ENCODE measurements around the gene KCNQ1. TPM values are rescaled to one million over a fixed set of nuclear protein-coding genes. Genes with fewer than 3 reads are reported as not detected.

KCNQ1 gene
- total and polyA plus RNA-seq, 9 of the 15 experiments (the other 6 are each of a cell fraction or from before 2014, with no cell fraction given), result 0.44 TPM; not detected in 8

DNA sequence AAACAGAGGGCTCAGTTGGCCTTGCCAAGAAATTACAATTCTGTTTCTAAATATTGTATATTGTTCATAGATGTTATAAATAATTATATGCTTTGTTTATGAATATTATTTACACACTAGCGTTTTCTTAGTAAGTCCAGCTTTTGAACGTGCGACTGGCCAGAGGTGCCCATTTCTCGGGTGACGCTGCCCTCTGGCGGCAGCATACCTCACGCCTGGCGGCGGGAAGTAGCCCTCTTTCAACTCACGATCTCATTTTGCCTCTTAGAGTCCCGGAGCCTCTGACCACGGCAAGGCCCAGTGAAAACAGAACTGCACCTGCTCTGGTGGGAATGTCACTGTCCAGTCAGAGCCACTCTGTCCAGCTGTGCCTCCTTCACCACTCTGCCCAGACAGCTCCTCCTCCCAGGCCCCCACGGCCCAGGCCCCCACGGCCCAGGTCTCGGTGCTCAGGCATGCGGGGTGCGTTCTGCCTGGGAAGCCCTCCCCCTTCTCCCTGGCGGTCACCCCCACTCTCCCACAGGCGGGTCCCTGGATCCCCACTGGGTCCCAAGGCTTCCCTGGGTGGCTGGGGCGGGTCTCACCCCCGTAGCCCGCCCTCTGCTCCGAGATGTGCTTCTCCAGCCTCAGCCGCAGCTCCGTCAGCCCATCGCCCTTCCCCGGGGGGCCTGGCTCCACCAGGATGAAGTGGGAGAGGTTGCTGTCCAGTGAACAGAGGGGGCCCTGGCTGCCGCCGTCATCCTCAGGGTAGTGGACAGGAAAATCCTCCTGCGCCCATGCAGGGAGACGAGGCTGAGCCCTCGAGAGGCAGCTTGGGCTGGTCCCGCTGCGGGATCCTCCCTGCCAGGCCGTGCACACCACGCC lies 24.9 kb upstream of the KCNQ1 start (continued):
- TF ChIP-seq DNMT1 (IDR thresholded peaks at IDR 0.05) (no peak), MED1 (CRISPR knock-in tag; IDR thresholded peaks at IDR 0.05; ENCODE audit: borderline replicate concordance) (no peak), KDM2B (CRISPR knock-in tag; IDR thresholded peaks at IDR 0.05) (0 out of 2 replicates have a peak, but pooled peaks have one; percentile 18), RB1 (IDR thresholded peaks at IDR 0.05; ENCODE audit: low read depth) (peak; percentile 74; the same call in 1 of the 2 replicates)
- TF ChIP-seq, protein P1, sequence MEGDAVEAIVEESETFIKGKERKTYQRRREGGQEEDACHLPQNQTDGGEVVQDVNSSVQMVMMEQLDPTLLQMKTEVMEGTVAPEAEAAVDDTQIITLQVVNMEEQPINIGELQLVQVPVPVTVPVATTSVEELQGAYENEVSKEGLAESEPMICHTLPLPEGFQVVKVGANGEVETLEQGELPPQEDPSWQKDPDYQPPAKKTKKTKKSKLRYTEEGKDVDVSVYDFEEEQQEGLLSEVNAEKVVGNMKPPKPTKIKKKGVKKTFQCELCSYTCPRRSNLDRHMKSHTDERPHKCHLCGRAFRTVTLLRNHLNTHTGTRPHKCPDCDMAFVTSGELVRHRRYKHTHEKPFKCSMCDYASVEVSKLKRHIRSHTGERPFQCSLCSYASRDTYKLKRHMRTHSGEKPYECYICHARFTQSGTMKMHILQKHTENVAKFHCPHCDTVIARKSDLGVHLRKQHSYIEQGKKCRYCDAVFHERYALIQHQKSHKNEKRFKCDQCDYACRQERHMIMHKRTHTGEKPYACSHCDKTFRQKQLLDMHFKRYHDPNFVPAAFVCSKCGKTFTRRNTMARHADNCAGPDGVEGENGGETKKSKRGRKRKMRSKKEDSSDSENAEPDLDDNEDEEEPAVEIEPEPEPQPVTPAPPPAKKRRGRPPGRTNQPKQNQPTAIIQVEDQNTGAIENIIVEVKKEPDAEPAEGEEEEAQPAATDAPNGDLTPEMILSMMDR (IDR thresholded peaks at IDR 0.05 in 2 of 3, conservative IDR thresholded peaks at IDR 0.05 in 1 of 3; ENCODE audit: insufficient read depth in 2 of 3, low read depth in 1 of 3, low read length in 3 of 3), result peak; percentile 93 to 95 (median 95)
- TF ChIP-seq, protein P2, sequence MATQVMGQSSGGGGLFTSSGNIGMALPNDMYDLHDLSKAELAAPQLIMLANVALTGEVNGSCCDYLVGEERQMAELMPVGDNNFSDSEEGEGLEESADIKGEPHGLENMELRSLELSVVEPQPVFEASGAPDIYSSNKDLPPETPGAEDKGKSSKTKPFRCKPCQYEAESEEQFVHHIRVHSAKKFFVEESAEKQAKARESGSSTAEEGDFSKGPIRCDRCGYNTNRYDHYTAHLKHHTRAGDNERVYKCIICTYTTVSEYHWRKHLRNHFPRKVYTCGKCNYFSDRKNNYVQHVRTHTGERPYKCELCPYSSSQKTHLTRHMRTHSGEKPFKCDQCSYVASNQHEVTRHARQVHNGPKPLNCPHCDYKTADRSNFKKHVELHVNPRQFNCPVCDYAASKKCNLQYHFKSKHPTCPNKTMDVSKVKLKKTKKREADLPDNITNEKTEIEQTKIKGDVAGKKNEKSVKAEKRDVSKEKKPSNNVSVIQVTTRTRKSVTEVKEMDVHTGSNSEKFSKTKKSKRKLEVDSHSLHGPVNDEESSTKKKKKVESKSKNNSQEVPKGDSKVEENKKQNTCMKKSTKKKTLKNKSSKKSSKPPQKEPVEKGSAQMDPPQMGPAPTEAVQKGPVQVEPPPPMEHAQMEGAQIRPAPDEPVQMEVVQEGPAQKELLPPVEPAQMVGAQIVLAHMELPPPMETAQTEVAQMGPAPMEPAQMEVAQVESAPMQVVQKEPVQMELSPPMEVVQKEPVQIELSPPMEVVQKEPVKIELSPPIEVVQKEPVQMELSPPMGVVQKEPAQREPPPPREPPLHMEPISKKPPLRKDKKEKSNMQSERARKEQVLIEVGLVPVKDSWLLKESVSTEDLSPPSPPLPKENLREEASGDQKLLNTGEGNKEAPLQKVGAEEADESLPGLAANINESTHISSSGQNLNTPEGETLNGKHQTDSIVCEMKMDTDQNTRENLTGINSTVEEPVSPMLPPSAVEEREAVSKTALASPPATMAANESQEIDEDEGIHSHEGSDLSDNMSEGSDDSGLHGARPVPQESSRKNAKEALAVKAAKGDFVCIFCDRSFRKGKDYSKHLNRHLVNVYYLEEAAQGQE (IDR thresholded peaks at IDR 0.05; ENCODE audit: borderline replicate concordance), result peak; percentile 88
- TF ChIP-seq, protein P2 (CRISPR knock-in tag; IDR thresholded peaks at IDR 0.05; ENCODE audit: low read depth), result no peak
